ENCODE data around the gene FSTL5.

Gene FSTL5

GRCh38 chr4:161629694-161630441, 533.9 kb downstream of the FSTL5 start:
- Mint-ChIP-seq H3K36me3 (ENCODE audit: low read depth) (no peaks in the 10 kb centered on the region), H3K4me1 (no peaks in the 10 kb centered on the region), H3K27ac (no peak overlapping the region), H3K4me3 (no peak overlapping the region), H3K27me3 (no peaks in the 10 kb centered on the region), H3K9me3 (peaks cover 9% of the 10 kb centered on the region)
- no peak for ATAC-seq
- no peak for DNase-seq

- Mint-ChIP-seq H3K4me3 (no peak overlapping the region), H3K27me3 (no peaks in the 10 kb centered on the region), H3K9me3 (peaks cover 3% of the 10 kb centered on the region), H3K36me3 (ENCODE audit: low read depth) (no peaks in the 10 kb centered on the region), H3K4me1 (no peaks in the 10 kb centered on the region), H3K27ac (no peak overlapping the region)
- ATAC-seq, result no peak
- no peak for DNase-seq
Measured at GRCh38 chr4:161604516-161605300, 559.1 kb downstream of the FSTL5 start.

GRCh38 chr4:161601011-161601410, 562.8 kb downstream of the FSTL5 start:
- Mint-ChIP-seq H3K9me3 (peaks cover 6% of the 10 kb centered on the region), H3K27ac (no peak overlapping the region), H3K36me3 (ENCODE audit: low read depth) (no peaks in the 10 kb centered on the region), H3K27me3 (no peaks in the 10 kb centered on the region), H3K4me1 (no peaks in the 10 kb centered on the region), H3K4me3 (no peak overlapping the region)
- ATAC-seq (no peak), DNase-seq (no peak)

- DNase-seq (no peak), ATAC-seq (no peak)
- Mint-ChIP-seq H3K27ac (no peak overlapping the region), H3K4me3 (no peak overlapping the region), H3K9me3 (peaks cover 20% of the 10 kb centered on the region), H3K4me1 (no peaks in the 10 kb centered on the region), H3K36me3 (ENCODE audit: low read depth) (no peaks in the 10 kb centered on the region), H3K27me3 (no peaks in the 10 kb centered on the region)
Measured at GRCh38 chr4:161595230-161595771, 568.5 kb downstream of the FSTL5 start.

- Mint-ChIP-seq H3K4me1 (no peaks in the 10 kb centered on the region), H3K4me3 (no peak overlapping the region), H3K27me3 (no peaks in the 10 kb centered on the region), H3K27ac (no peak overlapping the region), H3K36me3 (ENCODE audit: low read depth) (no peaks in the 10 kb centered on the region), H3K9me3 (peaks cover 6% of the 10 kb centered on the region)
- DNase-seq, result no peak
- no peak for ATAC-seq
Measured at GRCh38 chr4:161585011-161585410, 578.8 kb downstream of the FSTL5 start.

GRCh38 chr4:161583549-161583948, 580.3 kb downstream of the FSTL5 start:
- Mint-ChIP-seq H3K4me3 (no peak overlapping the region), H3K36me3 (ENCODE audit: low read depth) (no peaks in the 10 kb centered on the region), H3K9me3 (peaks cover under 1% of the 10 kb centered on the region), H3K4me1 (no peaks in the 10 kb centered on the region), H3K27me3 (no peaks in the 10 kb centered on the region), H3K27ac (no peak overlapping the region)
- no peak for ATAC-seq
- DNase-seq, result no peak

- Mint-ChIP-seq H3K27ac (no peak overlapping the region), H3K4me3 (no peak overlapping the region), H3K4me1 (no peaks in the 10 kb centered on the region), H3K36me3 (ENCODE audit: low read depth) (no peaks in the 10 kb centered on the region), H3K9me3 (peaks cover 8% of the 10 kb centered on the region), H3K27me3 (no peaks in the 10 kb centered on the region)
- ATAC-seq, result no peak
- DNase-seq, result no peak
Measured at GRCh38 chr4:161581262-161582230, 582.3 kb downstream of the FSTL5 start.

- Mint-ChIP-seq H3K36me3 (ENCODE audit: low read depth) (no peaks in the 10 kb centered on the region), H3K9me3 (peaks cover 12% of the 10 kb centered on the region), H3K27me3 (no peaks in the 10 kb centered on the region), H3K4me1 (no peaks in the 10 kb centered on the region), H3K27ac (no peak overlapping the region), H3K4me3 (no peak overlapping the region)
- no peak for ATAC-seq
- no peak for DNase-seq
Measured at GRCh38 chr4:161577579-161578301, 586.1 kb downstream of the FSTL5 start.

- H3K27ac Mint-ChIP-seq, result no peak overlapping the region
- no peak overlapping the region for H3K4me3 Mint-ChIP-seq
- peaks cover 12% of the 10 kb centered on the region for H3K9me3 Mint-ChIP-seq
- DNase-seq (no peak), ATAC-seq (no peak)
- no peaks in the 10 kb centered on the region for H3K4me1 Mint-ChIP-seq
- no peaks in the 10 kb centered on the region for H3K27me3 Mint-ChIP-seq
- H3K36me3 Mint-ChIP-seq (ENCODE audit: low read depth), result no peaks in the 10 kb centered on the region
Measured at GRCh38 chr4:161573836-161574235, 590.0 kb downstream of the FSTL5 start.

GRCh38 chr4:161564230-161564834, 599.5 kb downstream of the FSTL5 start:
- no peak overlapping the region for H3K27ac Mint-ChIP-seq
- no peak overlapping the region for H3K4me3 Mint-ChIP-seq
- H3K4me1 Mint-ChIP-seq, result no peaks in the 10 kb centered on the region
- ATAC-seq, result no peak
- H3K36me3 Mint-ChIP-seq (ENCODE audit: low read depth), result no peaks in the 10 kb centered on the region
- DNase-seq, result no peak
- peaks cover 6% of the 10 kb centered on the region for H3K9me3 Mint-ChIP-seq
- H3K27me3 Mint-ChIP-seq, result no peaks in the 10 kb centered on the region

GRCh38 chr4:161555689-161556660, 607.8 kb downstream of the FSTL5 start:
- H3K4me3 Mint-ChIP-seq, result no peak overlapping the region
- no peaks in the 10 kb centered on the region for H3K27me3 Mint-ChIP-seq
- H3K4me1 Mint-ChIP-seq, result no peaks in the 10 kb centered on the region
- H3K27ac Mint-ChIP-seq, result no peak overlapping the region
- ATAC-seq, result no peak
- H3K9me3 Mint-ChIP-seq, result peaks cover 12% of the 10 kb centered on the region
- DNase-seq, result no peak
- no peaks in the 10 kb centered on the region for H3K36me3 Mint-ChIP-seq (ENCODE audit: low read depth)

GRCh38 chr4:161554372-161554990, 609.3 kb downstream of the FSTL5 start:
- no peak overlapping the region for H3K4me3 Mint-ChIP-seq
- no peaks in the 10 kb centered on the region for H3K36me3 Mint-ChIP-seq (ENCODE audit: low read depth)
- peaks cover 10% of the 10 kb centered on the region for H3K9me3 Mint-ChIP-seq
- H3K27ac Mint-ChIP-seq, result no peak overlapping the region
- H3K27me3 Mint-ChIP-seq, result no peaks in the 10 kb centered on the region
- ATAC-seq (no peak), DNase-seq (no peak)
- H3K4me1 Mint-ChIP-seq, result no peaks in the 10 kb centered on the region

Data from activated naive CD8-positive, alpha-beta T cell treated with anti-CD3 and anti-CD28 coated beads, Interleukin-2, amount 50 U/mL, for 24 hours (primary cell).